WTC11 (cell line): ENCODE measurements around the gene GOSR2. TPM values are rescaled to one million over a fixed set of nuclear protein-coding genes. Genes with fewer than 3 reads are reported as not detected.

Experiments
- ATAC-seq: fragments of 200-7000 bp; cut with Tn5 transposase; 2 replicates; pipeline ENCODE4 v1.10.0; 2021; ENCODE audit warnings: mild to moderate bottlenecking, moderate library complexity
- CTCF ChIA-PET: fragments of 300-600 bp; sonication (Branson Sonifier 250); formaldehyde crosslinking; loops from one replicate; lab custom pipeline; 2021; ENCODE audit warnings: antibody characterized with exemption; lab: Charles Lee
- POLR2A ChIA-PET: fragments of 350-600 bp; sonication (Branson Sonifier 250); formaldehyde crosslinking; loops from one replicate; lab custom pipeline; 2021; ENCODE audit warnings: antibody characterized with exemption; lab: Charles Lee
- DNase-seq: peaks from one replicate; pipeline ENCODE4 v3.0.0; 2021; ENCODE audit warnings: low spot score
- H3K27ac Mint-ChIP-seq: 2 replicates; pipeline ENCODE4 v1.8.0; 2021; ENCODE audit warnings: mixed read lengths
- H3K27me3 Mint-ChIP-seq: 2 replicates; pipeline ENCODE4 v1.8.0; 2021; ENCODE audit warnings: low read depth, mild to moderate bottlenecking, moderate library complexity, mixed read lengths
- H3K36me3 Mint-ChIP-seq: 2 replicates; pipeline ENCODE4 v1.8.0; 2021; ENCODE audit warnings: mixed read lengths
- H3K4me1 Mint-ChIP-seq: 2 replicates; pipeline ENCODE4 v1.8.0; 2022; ENCODE audit warnings: mixed read lengths
- H3K4me3 Mint-ChIP-seq: 2 replicates; pipeline ENCODE4 v1.8.0; 2021; ENCODE audit warnings: mild to moderate bottlenecking, moderate library complexity, mixed read lengths
- H3K9me3 Mint-ChIP-seq: 2 replicates; pipeline ENCODE4 v1.8.0; 2021; ENCODE audit warnings: mixed read lengths
- ATF1 ChIP-seq: sonication (generic); formaldehyde crosslinking; IDR thresholded peaks from 2 replicates; pipeline ENCODE4 v1.8.1; 2023; ENCODE audit warnings: mild to moderate bottlenecking, moderate library complexity, missing genetic modification reagents
- CREB1 ChIP-seq: sonication (generic); formaldehyde crosslinking; IDR thresholded peaks from 2 replicates; pipeline ENCODE4 v1.8.0; 2023; ENCODE audit warnings: mild to moderate bottlenecking, missing genetic modification reagents
- E2F5 ChIP-seq: sonication (generic); formaldehyde crosslinking; IDR thresholded peaks from 2 replicates; pipeline ENCODE4 v1.8.1; 2022; ENCODE audit warnings: mild to moderate bottlenecking, moderate library complexity, missing genetic modification reagents
- EMX1 ChIP-seq: fragments of 250-450 bp; sonication (Bioruptor Pico); IDR thresholded peaks from 2 replicates; pipeline ENCODE4 v1.8.0; 2021; ENCODE audit warnings: mild to moderate bottlenecking
- FOXP4 ChIP-seq: sonication (generic); formaldehyde crosslinking; IDR thresholded peaks from 2 replicates; pipeline ENCODE4 v1.8.0; 2022; ENCODE audit warnings: mild to moderate bottlenecking, missing genetic modification reagents
- GTF2I ChIP-seq: fragments of 250-450 bp; sonication (Bioruptor Pico); conservative IDR thresholded peaks from 2 replicates; pipeline ENCODE4 v1.4.0; 2021; ENCODE audit warnings: mild to moderate bottlenecking
- JUN ChIP-seq: sonication (generic); formaldehyde crosslinking; IDR thresholded peaks from 2 replicates; pipeline ENCODE4 v1.8.0; 2023; ENCODE audit warnings: mild to moderate bottlenecking, missing genetic modification reagents
- KAT7 ChIP-seq: sonication (generic); formaldehyde crosslinking; IDR thresholded peaks from 2 replicates; pipeline ENCODE4 v1.8.1; 2023; ENCODE audit warnings: missing genetic modification reagents, mild to moderate bottlenecking, borderline replicate concordance
- MLX ChIP-seq: sonication (generic); formaldehyde crosslinking; IDR thresholded peaks from 2 replicates; pipeline ENCODE4 v1.8.1; 2023; ENCODE audit warnings: mild to moderate bottlenecking, missing genetic modification reagents, moderate library complexity
- NFATC4 ChIP-seq: fragments of 250-450 bp; sonication (Bioruptor Pico); IDR thresholded peaks from 2 replicates; pipeline ENCODE4 v1.9.0; 2021; ENCODE audit warnings: mild to moderate bottlenecking
- NFYB ChIP-seq: sonication (generic); formaldehyde crosslinking; conservative IDR thresholded peaks from 2 replicates; pipeline ENCODE4 v1.8.0; 2022; ENCODE audit warnings: low read depth, missing genetic modification reagents
- RORB ChIP-seq: fragments of 250-450 bp; sonication (Bioruptor Pico); IDR thresholded peaks from 2 replicates; pipeline ENCODE4 v1.9.0; 2021; ENCODE audit warnings: mild to moderate bottlenecking
- STAT6 ChIP-seq: sonication (generic); formaldehyde crosslinking; conservative IDR thresholded peaks from 2 replicates; pipeline ENCODE4 v1.8.1; 2023; ENCODE audit warnings: mild to moderate bottlenecking, low read depth, missing genetic modification reagents, moderate library complexity
- TP53 ChIP-seq: sonication (generic); formaldehyde crosslinking; IDR thresholded peaks from 2 replicates; pipeline ENCODE4 v1.8.1; 2023; ENCODE audit warnings: mild to moderate bottlenecking, missing genetic modification reagents
- ZMAT4 ChIP-seq: fragments of 250-450 bp; sonication (Bioruptor Pico); IDR thresholded peaks from 2 replicates; pipeline ENCODE4 v1.9.0; 2021; ENCODE audit warnings: mild to moderate bottlenecking
- ZNF121 ChIP-seq: sonication (generic); formaldehyde crosslinking; IDR thresholded peaks from 2 replicates; pipeline ENCODE4 v1.8.0; 2023; ENCODE audit warnings: missing genetic modification reagents
- ZNF263 ChIP-seq: sonication (generic); formaldehyde crosslinking; IDR thresholded peaks from 2 replicates; pipeline ENCODE4 v1.8.1; 2022; ENCODE audit warnings: low read depth, mild to moderate bottlenecking, moderate library complexity, missing genetic modification reagents
- ZNF396 ChIP-seq: fragments of 250-450 bp; sonication (Bioruptor Pico); IDR thresholded peaks from 2 replicates; pipeline ENCODE4 v1.8.0; 2021; ENCODE audit warnings: mild to moderate bottlenecking, moderate library complexity, borderline replicate concordance
- ZNF416 ChIP-seq: fragments of 250-450 bp; sonication (Bioruptor Pico); IDR thresholded peaks from 2 replicates; pipeline ENCODE4 v1.9.0; 2021; ENCODE audit warnings: mild to moderate bottlenecking, inconsistent platforms
- ZNF423 ChIP-seq: fragments of 250-450 bp; sonication (Bioruptor Pico); IDR thresholded peaks from 2 replicates; pipeline ENCODE4 v2.1.2; 2022; ENCODE audit warnings: mild to moderate bottlenecking, moderate library complexity
- ZNF425 ChIP-seq: fragments of 250-450 bp; sonication (Bioruptor Pico); conservative IDR thresholded peaks from 2 replicates; pipeline ENCODE4 v1.9.0; 2021; ENCODE audit warnings: mild to moderate bottlenecking
- ZNF512 ChIP-seq: sonication (generic); formaldehyde crosslinking; IDR thresholded peaks from 2 replicates; pipeline ENCODE4 v1.8.1; 2022; ENCODE audit warnings: missing genetic modification reagents, borderline replicate concordance
- ZNF671 ChIP-seq: fragments of 250-450 bp; sonication (Bioruptor Pico); IDR thresholded peaks from 2 replicates; pipeline ENCODE4 v1.8.0; 2021; ENCODE audit warnings: mild to moderate bottlenecking
- ZSCAN18 ChIP-seq: fragments of 250-450 bp; sonication (Bioruptor Pico); IDR thresholded peaks from 2 replicates; pipeline ENCODE4 v2.1.2; 2022; ENCODE audit warnings: mild to moderate bottlenecking, moderate library complexity
- total RNA-seq: library from RNA; stranded (reverse); gene quantifications from 3 replicates; pipeline ENCODE4 v1.2.3, GENCODE V29; 2021

Gene GOSR2
- total RNA-seq, 1 experiment from 2014 or later, result 45.8 TPM

- no peaks in the 10 kb centered on the region for H3K4me1 Mint-ChIP-seq
- H3K9me3 Mint-ChIP-seq, result no peaks in the 10 kb centered on the region
- ATAC-seq, result no peak
- H3K4me3 Mint-ChIP-seq, result no peak overlapping the region
- ChIA-PET CTCF (no interaction called here), POLR2A (no interaction called here)
- TF ChIP-seq ZMAT4, result no peak
- no peak for TF ChIP-seq JUN (CRISPR knock-in tag)
- no peak for TF ChIP-seq CREB1 (CRISPR knock-in tag)
- no peak for TF ChIP-seq ZNF121 (CRISPR knock-in tag)
- TF ChIP-seq ZNF425 (CRISPR knock-in tag), result no peak
- TF ChIP-seq TP53, result no peak
- TF ChIP-seq E2F5, result no peak
- no peak for TF ChIP-seq RORB (CRISPR knock-in tag)
- TF ChIP-seq ZSCAN18, result no peak
- TF ChIP-seq ZNF263, result no peak
- no peak for TF ChIP-seq FOXP4
- no peak for TF ChIP-seq ZNF671 (CRISPR knock-in tag)
- DNase-seq, result no peak
- no peaks in the 10 kb centered on the region for H3K27me3 Mint-ChIP-seq
- peaks cover 60% of the 10 kb centered on the region for H3K36me3 Mint-ChIP-seq
- no peak overlapping the region for H3K27ac Mint-ChIP-seq
Measured at GRCh38 chr17:46931596-46931995, 8.6 kb downstream of the GOSR2 start.

- ATAC-seq (no peak), DNase-seq (no peak)
- H3K9me3 Mint-ChIP-seq, result no peaks in the 10 kb centered on the region
- peaks cover 6% of the 10 kb centered on the region for H3K4me1 Mint-ChIP-seq
- peaks cover 80% of the 10 kb centered on the region for H3K36me3 Mint-ChIP-seq
- no peaks in the 10 kb centered on the region for H3K27me3 Mint-ChIP-seq
- no peak overlapping the region for H3K27ac Mint-ChIP-seq
- H3K4me3 Mint-ChIP-seq, result no peak overlapping the region
- POLR2A ChIA-PET, result no interaction called here
- CTCF ChIA-PET, result no interaction called here
- TF ChIP-seq TP53 (no peak), ZNF396 (CRISPR knock-in tag) (no peak), GTF2I (CRISPR knock-in tag) (no peak), KAT7 (no peak), MLX (CRISPR knock-in tag) (no peak), EMX1 (CRISPR knock-in tag) (no peak), ZNF423 (CRISPR knock-in tag) (no peak), STAT6 (CRISPR knock-in tag) (no peak), ATF1 (CRISPR knock-in tag) (no peak), NFYB (CRISPR knock-in tag) (no peak), NFATC4 (CRISPR knock-in tag) (no peak), ZNF512 (no peak), ZNF416 (CRISPR knock-in tag) (no peak)
Measured at GRCh38 chr17:46935658-46936266, 12.8 kb downstream of the GOSR2 start.
